GM21528 (cell line): Measurements from ENCODE around the gene NLRC5.
"Not testable (repeated sequence)": the region's sequence is repeated elsewhere in the genome, so short reads cannot be mapped to it uniquely, and the experiment has no call there.

Experiments used
- ATAC-seq: cut with Tn5 transposase; IDR thresholded peaks from one replicate; pipeline ENCODE4 v1.9.1; 2021; ENCODE audit warnings: mild to moderate bottlenecking, moderate library complexity; ENCODE audit not compliant: unreplicated experiment, low FRiP score

Gene NLRC5

GRCh38 chr16:57069053-57069452 is 79.7 kb downstream of the NLRC5 start:
- ATAC-seq = no peak

GRCh38 chr16:57069635-57070370 is 80.4 kb downstream of the NLRC5 start:
- no peak for ATAC-seq

GRCh38 chr16:57070424-57070823 is 81.1 kb downstream of the NLRC5 start:
- no peak for ATAC-seq

- not testable (repeated sequence) for ATAC-seq
Measured at GRCh38 chr16:57071081-57071732, 81.8 kb downstream of the NLRC5 start.

- no peak for ATAC-seq
Measured at GRCh38 chr16:57071831-57072582, 82.7 kb downstream of the NLRC5 start.

- ATAC-seq = no peak
Measured at GRCh38 chr16:57072616-57073275, 83.4 kb downstream of the NLRC5 start.

- ATAC-seq = no peak
Measured at GRCh38 chr16:57077714-57078113, 88.4 kb downstream of the NLRC5 start.

GRCh38 chr16:57081744-57082143 is 92.4 kb downstream of the NLRC5 start:
- no peak for ATAC-seq

- no peak for ATAC-seq
Measured at GRCh38 chr16:57082664-57083063, 93.3 kb downstream of the NLRC5 start.

GRCh38 chr16:57083485-57084126 is 94.2 kb downstream of the NLRC5 start:
- ATAC-seq = no peak

- ATAC-seq = no peak
Measured at GRCh38 chr16:57084257-57084770, 95.0 kb downstream of the NLRC5 start.

GRCh38 chr16:57084996-57085395 is 95.6 kb downstream of the NLRC5 start:
- no peak for ATAC-seq

- no peak for ATAC-seq
Measured at GRCh38 chr16:57087003-57087402, 97.6 kb downstream of the NLRC5 start.

GRCh38 chr16:57089406-57089805 is 100.0 kb downstream of the NLRC5 start:
- no peak for ATAC-seq

- no peak for ATAC-seq
Measured at GRCh38 chr16:57091200-57091974, 102.0 kb downstream of the NLRC5 start.

GRCh38 chr16:57091975-57092785 is 102.8 kb downstream of the NLRC5 start, which contains the start of gene CPNE2:
Gene CPNE2 (plus strand): TSS chr16:57092583. CDS start chr16:57110743, 18,160 bp downstream.
- no peak for ATAC-seq

- ATAC-seq = no peak
Measured at GRCh38 chr16:57092786-57093411, 103.5 kb downstream of the NLRC5 start.
